HG03432 (cell line): ENCODE data around the gene SOBP.

Experiments
- ATAC-seq: cut with Tn5 transposase; IDR thresholded peaks from one replicate; pipeline ENCODE4 v1.9.1; 2021; ENCODE audit warnings: mild to moderate bottlenecking, moderate library complexity; ENCODE audit not compliant: unreplicated experiment

SOBP gene

GRCh38 chr6:107707346-107708275 lies 217.7 kb downstream of the SOBP start:
- no peak for ATAC-seq

GRCh38 chr6:107708435-107708834 lies 218.5 kb downstream of the SOBP start:
- no peak for ATAC-seq

DNA sequence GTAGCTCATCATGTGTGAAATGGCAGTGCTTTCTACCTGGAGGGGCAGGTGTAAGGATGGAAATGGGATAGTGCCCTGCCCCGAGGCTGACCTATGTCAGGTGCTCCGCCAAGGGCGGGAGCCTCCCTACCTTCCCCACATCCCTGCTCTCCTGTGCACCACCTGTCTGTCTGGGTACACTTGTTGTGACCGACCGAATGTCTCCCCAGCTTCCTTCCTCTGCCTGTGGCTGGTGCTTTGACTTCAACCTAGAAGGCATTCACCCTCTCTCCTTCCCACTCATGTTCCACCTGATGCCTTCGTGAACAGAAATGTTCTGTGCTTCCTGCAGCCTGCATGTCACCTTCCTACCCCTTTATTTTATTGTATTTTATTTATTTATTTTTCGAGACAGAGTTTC lies 219.4 kb downstream of the SOBP start:
- no peak for ATAC-seq
